ENCODE data around the gene POP5.

GRCh38 chr12:120532701-120533238 is 48.4 kb downstream of the POP5 start:
- TF ChIP-seq, protein P1, sequence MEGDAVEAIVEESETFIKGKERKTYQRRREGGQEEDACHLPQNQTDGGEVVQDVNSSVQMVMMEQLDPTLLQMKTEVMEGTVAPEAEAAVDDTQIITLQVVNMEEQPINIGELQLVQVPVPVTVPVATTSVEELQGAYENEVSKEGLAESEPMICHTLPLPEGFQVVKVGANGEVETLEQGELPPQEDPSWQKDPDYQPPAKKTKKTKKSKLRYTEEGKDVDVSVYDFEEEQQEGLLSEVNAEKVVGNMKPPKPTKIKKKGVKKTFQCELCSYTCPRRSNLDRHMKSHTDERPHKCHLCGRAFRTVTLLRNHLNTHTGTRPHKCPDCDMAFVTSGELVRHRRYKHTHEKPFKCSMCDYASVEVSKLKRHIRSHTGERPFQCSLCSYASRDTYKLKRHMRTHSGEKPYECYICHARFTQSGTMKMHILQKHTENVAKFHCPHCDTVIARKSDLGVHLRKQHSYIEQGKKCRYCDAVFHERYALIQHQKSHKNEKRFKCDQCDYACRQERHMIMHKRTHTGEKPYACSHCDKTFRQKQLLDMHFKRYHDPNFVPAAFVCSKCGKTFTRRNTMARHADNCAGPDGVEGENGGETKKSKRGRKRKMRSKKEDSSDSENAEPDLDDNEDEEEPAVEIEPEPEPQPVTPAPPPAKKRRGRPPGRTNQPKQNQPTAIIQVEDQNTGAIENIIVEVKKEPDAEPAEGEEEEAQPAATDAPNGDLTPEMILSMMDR (IDR thresholded peaks at IDR 0.05) = no peak
- no peak for TF ChIP-seq ZFX (IDR thresholded peaks at IDR 0.05; ENCODE audit: borderline replicate concordance)
